ENCODE data around the gene SPAG9.

GRCh38 chr17:51029142-51029541 lies 91.5 kb downstream of the SPAG9 start:
- TF ChIP-seq, protein P1, sequence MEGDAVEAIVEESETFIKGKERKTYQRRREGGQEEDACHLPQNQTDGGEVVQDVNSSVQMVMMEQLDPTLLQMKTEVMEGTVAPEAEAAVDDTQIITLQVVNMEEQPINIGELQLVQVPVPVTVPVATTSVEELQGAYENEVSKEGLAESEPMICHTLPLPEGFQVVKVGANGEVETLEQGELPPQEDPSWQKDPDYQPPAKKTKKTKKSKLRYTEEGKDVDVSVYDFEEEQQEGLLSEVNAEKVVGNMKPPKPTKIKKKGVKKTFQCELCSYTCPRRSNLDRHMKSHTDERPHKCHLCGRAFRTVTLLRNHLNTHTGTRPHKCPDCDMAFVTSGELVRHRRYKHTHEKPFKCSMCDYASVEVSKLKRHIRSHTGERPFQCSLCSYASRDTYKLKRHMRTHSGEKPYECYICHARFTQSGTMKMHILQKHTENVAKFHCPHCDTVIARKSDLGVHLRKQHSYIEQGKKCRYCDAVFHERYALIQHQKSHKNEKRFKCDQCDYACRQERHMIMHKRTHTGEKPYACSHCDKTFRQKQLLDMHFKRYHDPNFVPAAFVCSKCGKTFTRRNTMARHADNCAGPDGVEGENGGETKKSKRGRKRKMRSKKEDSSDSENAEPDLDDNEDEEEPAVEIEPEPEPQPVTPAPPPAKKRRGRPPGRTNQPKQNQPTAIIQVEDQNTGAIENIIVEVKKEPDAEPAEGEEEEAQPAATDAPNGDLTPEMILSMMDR (IDR thresholded peaks at IDR 0.05; ENCODE audit: poor library complexity): no peak
- no peak for TF ChIP-seq EZH2 (IDR thresholded peaks at IDR 0.05; ENCODE audit: borderline replicate concordance)

Measured in hepatocyte (in vitro differentiated cells).